ENCODE results near the gene SMIM9. TPM values are rescaled to one million over a fixed set of nuclear protein-coding genes. Genes with fewer than 3 reads are reported as not detected.

SMIM9 gene
- total and polyA plus RNA-seq, 9 of the 15 experiments (the other 6 are each of a cell fraction or from before 2014, with no cell fraction given) = 0.08 TPM; not detected in 8

GRCh38 chrX:154805696-154806091 is 28.8 kb downstream of the SMIM9 start (continued):
- TF ChIP-seq, protein P1, sequence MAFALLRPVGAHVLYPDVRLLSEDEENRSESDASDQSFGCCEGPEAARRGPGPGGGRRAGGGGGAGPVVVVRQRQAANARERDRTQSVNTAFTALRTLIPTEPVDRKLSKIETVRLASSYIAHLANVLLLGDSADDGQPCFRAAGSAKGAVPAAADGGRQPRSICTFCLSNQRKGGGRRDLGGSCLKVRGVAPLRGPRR (CRISPR knock-in tag; IDR thresholded peaks at IDR 0.05) = 0 out of 2 replicates have a peak, but pooled peaks have one; percentile 46
- TF ChIP-seq FOXA1 (IDR thresholded peaks at IDR 0.05; ENCODE audit: borderline replicate concordance) (no peak), ZNF24 (IDR thresholded peaks at IDR 0.05) (no peak), ILF3 (IDR thresholded peaks at IDR 0.05; ENCODE audit: borderline replicate concordance) (no peak), ZNF3 (CRISPR knock-in tag; IDR thresholded peaks at IDR 0.05) (no peak), ZNF77 (CRISPR knock-in tag; IDR thresholded peaks at IDR 0.05) (no peak), DNMT1 (IDR thresholded peaks at IDR 0.05) (no peak), ZNF41 (CRISPR knock-in tag; conservative IDR thresholded peaks at IDR 0.05) (no peak), HSF4 (CRISPR knock-in tag; IDR thresholded peaks at IDR 0.05; ENCODE audit: borderline replicate concordance) (no peak), ZNF445 (CRISPR knock-in tag; IDR thresholded peaks at IDR 0.05; ENCODE audit: low read depth) (no peak)

DNA sequence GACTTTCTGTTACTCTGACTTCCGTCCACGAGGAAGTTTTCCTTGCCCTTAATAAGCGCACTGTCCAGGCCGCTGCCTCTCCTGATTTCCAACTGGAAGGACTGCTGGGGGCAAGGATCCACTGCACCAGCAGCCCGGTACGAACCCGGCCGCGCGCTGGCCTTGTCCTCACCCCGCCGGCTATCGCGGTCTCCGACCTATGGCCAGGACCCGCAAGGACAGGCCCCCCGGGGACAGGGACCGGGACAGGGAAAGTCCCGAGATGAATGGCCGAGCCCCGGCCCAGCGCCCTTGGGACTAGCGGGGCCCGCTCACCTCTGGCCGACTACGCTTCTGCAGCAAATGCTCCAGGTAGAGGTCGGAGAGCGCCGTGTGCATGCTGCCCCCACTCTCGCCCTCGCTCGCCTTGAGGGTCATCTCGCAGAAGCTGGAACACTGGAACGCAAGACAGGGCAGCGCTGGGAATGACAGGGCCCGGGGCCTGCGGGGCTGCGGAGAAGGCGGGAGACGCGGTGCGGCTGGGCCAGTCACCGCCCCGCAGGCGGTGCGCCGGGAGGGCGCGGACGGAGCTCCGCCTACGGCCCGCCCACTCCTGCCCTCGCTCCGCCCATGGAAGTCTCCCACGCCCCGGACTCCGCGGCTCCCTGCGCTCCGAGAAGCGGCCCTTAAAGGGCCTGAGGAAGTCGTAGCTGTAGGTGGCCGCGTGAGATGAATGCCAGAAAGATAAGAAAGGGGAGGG is 29.3 kb downstream of the SMIM9 start, which contains the start of gene MPP1:
Gene MPP1, minus strand, starts transcription at position 529 of the 739 bp plus-strand sequence. Its CDS starts 112 bp downstream, at position 417.
- Histone ChIP-seq H3K36me3 (ENCODE audit: control insufficient read depth, insufficient read depth, low read length) (peaks cover 34% of the 10 kb centered on the region), H3K4me2 (ENCODE audit: insufficient read depth, low read length) (peak within 1 kb of the TSS; percentile 94), H3K9me3 (replicated peaks; ENCODE audit: control insufficient read depth, insufficient read depth, low read depth, low read length) (0 out of 2 replicates have a peak, but pooled peaks cover 6% of the 10 kb centered on the region), H3K9ac (ENCODE audit: insufficient read depth in 1 of 2, low read depth in 2 of 2, low read length in 2 of 2) (peak within 1 kb of the TSS; percentile 91 to 96), H3K79me2 (ENCODE audit: control insufficient read depth, insufficient read depth, low read length) (peaks cover 59% of the 10 kb centered on the region), H3K9me1 (ENCODE audit: control insufficient read depth, insufficient read depth, low read length) (no peaks in the 10 kb centered on the region), H3K27ac (ENCODE audit: extremely low read depth, low read depth, low read length) (peak within 1 kb of the TSS; percentile 100), H4K20me1 (replicated peaks; ENCODE audit: control insufficient read depth, insufficient read depth, low read length) (0 out of 2 replicates have a peak, but pooled peaks cover 12% of the 10 kb centered on the region), H3K4me3 (peak within 1 kb of the TSS; percentile 89), H2AFZ (ENCODE audit: low read depth, low read length) (peak within 1 kb of the TSS; percentile 43), H3K27me3 (ENCODE audit: control insufficient read depth in 2 of 2, insufficient read depth in 2 of 2, low read length in 2 of 2) (no peaks in the 10 kb centered on the region), H3K4me1 (replicated peaks in 1 of 2; ENCODE audit: control insufficient read depth in 2 of 2, insufficient read depth in 2 of 2, low read length in 2 of 2) (peaks cover 4 to 14% of the 10 kb centered on the region in 2 experiments)
- intact Hi-C loops (cut with micrococcal nuclease) (loop anchor here (2.0 kb wide), 1 partner anchor 36 kb away; no protein-coding TSS in a partner anchor), in situ Hi-C loops (cut with MboI) (no loop called here)
- ChIA-PET POLR2A (interaction anchor here (0.5 to 2.7 kb wide), 7 partner anchors 9 to 73 kb away, joined by 3 to 23 read pairs (median 4); no protein-coding TSS in a partner anchor), CTCF (ENCODE audit: low intra/inter-chr PET ratio) (no interaction called here)
- whole genome bisulfite sequencing (ENCODE audit: insufficient coverage, low coverage, missing lambda C conversion rate) = under 1% methylated on average over 30 of the region's 65 CpGs
- BruUV-seq (replicated peaks) = no TSS peak
- peak; percentile 88 for ATAC-seq
- peak; percentile 87 to 92 (median 88) for DNase-seq (ENCODE audit: extremely low read depth in 1 of 4, low spot score in 3 of 4)
- FAIRE-seq = peak; percentile 77
- TF ChIP-seq TAF1 (IDR thresholded peaks at IDR 0.05; ENCODE audit: control insufficient read depth, extremely low read depth, insufficient read depth, low read length, severe bottlenecking) = peak; percentile 86
- no peak for TF ChIP-seq KLF1 (tag; IDR thresholded peaks at IDR 0.05)
- TF ChIP-seq ESRRA (IDR thresholded peaks at IDR 0.05; ENCODE audit: borderline replicate concordance, low read depth) = peak; percentile 23; the same call in 1 of the 2 replicates
- peak; percentile 31 for TF ChIP-seq MEIS2 (IDR thresholded peaks at IDR 0.05; ENCODE audit: partially characterized antibody)
- TF ChIP-seq JUND (IDR thresholded peaks at IDR 0.05; ENCODE audit: borderline replicate concordance, low read depth, low read length) = 0 out of 2 replicates have a peak, but pooled peaks have one; percentile 2
- TF ChIP-seq JUND (tag; IDR thresholded peaks at IDR 0.05; ENCODE audit: borderline replicate concordance, low read depth, low read length) = no peak; the same call in 2 of the 3 replicates
- TF ChIP-seq HDAC1 (IDR thresholded peaks at IDR 0.05) = peak in 1 of 2 experiments; percentile 44; a peak in 1 of 4 replicates
- TF ChIP-seq SP1 (CRISPR knock-in tag; IDR thresholded peaks at IDR 0.05) = peak; percentile 79
- peak; percentile 63; the same call in 1 of the 2 replicates for TF ChIP-seq ZBTB7A (IDR thresholded peaks at IDR 0.05; ENCODE audit: borderline replicate concordance, control insufficient read depth, low read depth, low read length)
- no peak for TF ChIP-seq TCF7L2 (IDR thresholded peaks at IDR 0.05; ENCODE audit: low read depth, low read length)

Data from K562 (cell line).